ENCODE data around the gene EIF1B.

DNA sequence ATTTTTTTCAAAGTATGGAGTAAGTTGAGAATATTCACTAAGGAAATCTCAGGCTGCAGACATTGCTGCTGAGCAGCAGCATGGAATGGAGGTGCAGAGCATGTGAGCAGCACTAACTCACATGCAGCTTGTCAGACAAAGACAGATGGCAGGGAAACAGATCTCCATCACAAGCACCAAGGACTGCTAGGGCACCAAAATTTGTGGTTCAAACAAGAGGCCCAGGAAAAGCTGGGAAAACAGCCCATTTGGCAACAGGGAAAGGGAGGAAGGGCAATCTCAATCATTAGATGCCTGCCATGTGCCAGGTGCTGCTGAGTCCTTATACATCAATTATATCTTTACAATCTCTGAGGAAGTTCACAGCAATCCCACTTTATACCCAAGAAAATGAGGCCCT lies 47.2 kb upstream of the EIF1B start:
- TF ChIP-seq, protein P1, sequence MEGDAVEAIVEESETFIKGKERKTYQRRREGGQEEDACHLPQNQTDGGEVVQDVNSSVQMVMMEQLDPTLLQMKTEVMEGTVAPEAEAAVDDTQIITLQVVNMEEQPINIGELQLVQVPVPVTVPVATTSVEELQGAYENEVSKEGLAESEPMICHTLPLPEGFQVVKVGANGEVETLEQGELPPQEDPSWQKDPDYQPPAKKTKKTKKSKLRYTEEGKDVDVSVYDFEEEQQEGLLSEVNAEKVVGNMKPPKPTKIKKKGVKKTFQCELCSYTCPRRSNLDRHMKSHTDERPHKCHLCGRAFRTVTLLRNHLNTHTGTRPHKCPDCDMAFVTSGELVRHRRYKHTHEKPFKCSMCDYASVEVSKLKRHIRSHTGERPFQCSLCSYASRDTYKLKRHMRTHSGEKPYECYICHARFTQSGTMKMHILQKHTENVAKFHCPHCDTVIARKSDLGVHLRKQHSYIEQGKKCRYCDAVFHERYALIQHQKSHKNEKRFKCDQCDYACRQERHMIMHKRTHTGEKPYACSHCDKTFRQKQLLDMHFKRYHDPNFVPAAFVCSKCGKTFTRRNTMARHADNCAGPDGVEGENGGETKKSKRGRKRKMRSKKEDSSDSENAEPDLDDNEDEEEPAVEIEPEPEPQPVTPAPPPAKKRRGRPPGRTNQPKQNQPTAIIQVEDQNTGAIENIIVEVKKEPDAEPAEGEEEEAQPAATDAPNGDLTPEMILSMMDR (conservative IDR thresholded peaks at IDR 0.05; ENCODE audit: low read depth, low read length), result no peak
- no peak for TF ChIP-seq EZH2 (IDR thresholded peaks at IDR 0.05; ENCODE audit: low read length, unreplicated experiment)

Measured in PC-3 (cell line).